ENCODE results near the gene TBC1D1.

TBC1D1 gene

GRCh38 chr4:37985730-37986275 is 94.9 kb downstream of the TBC1D1 start:
- no peak for DNase-seq (ENCODE audit: low read depth)
- no peak overlapping the region for H3K4me3 ChIP-seq (ENCODE audit: low read length)
- TF ChIP-seq, protein P1, sequence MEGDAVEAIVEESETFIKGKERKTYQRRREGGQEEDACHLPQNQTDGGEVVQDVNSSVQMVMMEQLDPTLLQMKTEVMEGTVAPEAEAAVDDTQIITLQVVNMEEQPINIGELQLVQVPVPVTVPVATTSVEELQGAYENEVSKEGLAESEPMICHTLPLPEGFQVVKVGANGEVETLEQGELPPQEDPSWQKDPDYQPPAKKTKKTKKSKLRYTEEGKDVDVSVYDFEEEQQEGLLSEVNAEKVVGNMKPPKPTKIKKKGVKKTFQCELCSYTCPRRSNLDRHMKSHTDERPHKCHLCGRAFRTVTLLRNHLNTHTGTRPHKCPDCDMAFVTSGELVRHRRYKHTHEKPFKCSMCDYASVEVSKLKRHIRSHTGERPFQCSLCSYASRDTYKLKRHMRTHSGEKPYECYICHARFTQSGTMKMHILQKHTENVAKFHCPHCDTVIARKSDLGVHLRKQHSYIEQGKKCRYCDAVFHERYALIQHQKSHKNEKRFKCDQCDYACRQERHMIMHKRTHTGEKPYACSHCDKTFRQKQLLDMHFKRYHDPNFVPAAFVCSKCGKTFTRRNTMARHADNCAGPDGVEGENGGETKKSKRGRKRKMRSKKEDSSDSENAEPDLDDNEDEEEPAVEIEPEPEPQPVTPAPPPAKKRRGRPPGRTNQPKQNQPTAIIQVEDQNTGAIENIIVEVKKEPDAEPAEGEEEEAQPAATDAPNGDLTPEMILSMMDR (IDR thresholded peaks at IDR 0.05; ENCODE audit: insufficient read depth, low read depth, low read length, missing control alignments): no peak

DNA sequence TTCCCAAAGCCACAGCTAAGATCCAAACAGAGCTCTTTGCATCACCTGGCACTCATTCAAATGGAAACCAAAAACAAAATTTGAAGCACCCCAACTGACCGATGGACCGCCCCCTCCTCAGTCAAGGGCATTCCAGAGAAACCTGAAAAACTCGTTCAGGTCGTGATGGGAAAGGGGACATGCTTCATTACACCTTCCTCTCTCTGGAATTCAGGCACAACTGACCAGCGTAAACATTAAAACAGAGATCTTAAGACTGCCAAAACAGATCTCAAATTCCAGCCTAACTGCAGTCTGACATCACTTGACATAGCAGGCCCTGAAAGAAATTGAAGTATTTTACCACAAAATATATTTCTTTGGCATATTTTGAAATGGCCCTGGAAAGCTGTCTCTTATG is 97.8 kb downstream of the TBC1D1 start:
- no peak for DNase-seq (ENCODE audit: low read depth)
- TF ChIP-seq, protein P1 (IDR thresholded peaks at IDR 0.05; ENCODE audit: insufficient read depth, low read depth, low read length, missing control alignments): no peak
- H3K4me3 ChIP-seq (ENCODE audit: low read length): no peak overlapping the region

DNA sequence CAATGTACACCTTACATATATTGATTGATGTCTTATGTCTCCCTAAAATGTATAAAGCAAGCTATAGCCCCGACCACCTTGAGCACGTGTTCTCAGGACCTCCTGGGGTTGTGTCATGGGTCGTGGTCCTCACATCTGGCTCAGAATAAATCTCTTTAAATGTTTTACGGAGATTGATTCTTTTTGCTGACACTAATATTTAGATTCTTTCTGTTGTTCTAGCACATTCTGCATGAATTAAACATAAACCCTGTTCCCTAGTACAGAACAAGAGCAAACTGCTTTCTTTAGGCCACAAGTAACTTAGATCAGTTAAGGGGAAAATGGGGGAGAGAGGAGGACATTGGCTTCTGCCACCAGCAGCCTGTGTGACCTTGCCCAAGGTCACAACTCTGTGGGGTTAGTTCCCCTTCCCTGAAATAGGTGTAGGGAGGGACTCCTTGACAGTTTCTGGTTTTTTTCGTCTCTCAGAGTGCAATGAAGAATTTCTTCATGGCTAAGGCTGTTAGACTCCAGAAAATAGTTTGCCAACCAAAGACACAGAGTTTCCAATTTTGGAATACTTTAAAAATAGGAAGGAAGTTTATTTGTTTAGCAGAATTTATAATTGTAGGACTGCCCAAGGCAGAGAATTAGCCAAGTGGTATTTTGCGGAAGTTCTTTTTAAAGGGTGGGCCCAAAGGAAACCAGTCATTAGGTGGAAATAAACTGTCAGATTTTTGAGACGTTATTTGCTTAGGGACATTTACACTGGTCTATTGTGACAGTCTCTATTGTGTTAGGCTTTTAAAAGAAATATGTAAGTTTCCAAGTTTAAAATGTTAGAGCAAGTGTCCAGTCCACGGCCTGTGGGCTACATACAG is 98.7 kb downstream of the TBC1D1 start:
- TF ChIP-seq, protein P1 (IDR thresholded peaks at IDR 0.05; ENCODE audit: insufficient read depth, low read depth, low read length, missing control alignments): no peak
- no peak overlapping the region for H3K4me3 ChIP-seq (ENCODE audit: low read length)
- no peak for DNase-seq (ENCODE audit: low read depth)

DNA sequence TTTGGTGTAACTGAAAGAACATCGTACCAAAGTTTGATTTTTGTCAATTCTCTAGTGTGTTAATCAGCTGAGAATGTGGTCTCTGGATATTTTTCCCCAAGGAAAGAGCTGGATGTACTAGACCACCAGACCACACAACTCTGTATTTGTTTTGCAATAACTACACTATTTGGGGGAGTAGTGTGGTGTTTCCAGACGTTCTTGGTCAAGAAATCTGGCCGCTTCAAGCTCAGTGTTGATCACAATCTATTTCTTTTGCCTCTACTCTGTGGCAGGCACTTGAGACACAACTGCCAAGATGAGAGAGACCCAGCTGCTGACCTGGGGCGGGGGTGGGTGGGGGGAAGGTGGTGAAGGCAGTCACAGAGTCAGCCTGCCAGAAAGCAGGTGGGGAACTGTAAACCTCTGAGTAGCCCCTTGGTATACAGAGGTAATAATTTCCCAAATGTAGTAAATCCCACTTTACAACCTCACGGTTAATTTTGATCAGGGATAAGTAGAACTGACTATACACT is 99.9 kb downstream of the TBC1D1 start:
- no peak for DNase-seq (ENCODE audit: low read depth)
- H3K4me3 ChIP-seq (ENCODE audit: low read length): no peak overlapping the region
- TF ChIP-seq, protein P1 (IDR thresholded peaks at IDR 0.05; ENCODE audit: insufficient read depth, low read depth, low read length, missing control alignments): no peak

DNA sequence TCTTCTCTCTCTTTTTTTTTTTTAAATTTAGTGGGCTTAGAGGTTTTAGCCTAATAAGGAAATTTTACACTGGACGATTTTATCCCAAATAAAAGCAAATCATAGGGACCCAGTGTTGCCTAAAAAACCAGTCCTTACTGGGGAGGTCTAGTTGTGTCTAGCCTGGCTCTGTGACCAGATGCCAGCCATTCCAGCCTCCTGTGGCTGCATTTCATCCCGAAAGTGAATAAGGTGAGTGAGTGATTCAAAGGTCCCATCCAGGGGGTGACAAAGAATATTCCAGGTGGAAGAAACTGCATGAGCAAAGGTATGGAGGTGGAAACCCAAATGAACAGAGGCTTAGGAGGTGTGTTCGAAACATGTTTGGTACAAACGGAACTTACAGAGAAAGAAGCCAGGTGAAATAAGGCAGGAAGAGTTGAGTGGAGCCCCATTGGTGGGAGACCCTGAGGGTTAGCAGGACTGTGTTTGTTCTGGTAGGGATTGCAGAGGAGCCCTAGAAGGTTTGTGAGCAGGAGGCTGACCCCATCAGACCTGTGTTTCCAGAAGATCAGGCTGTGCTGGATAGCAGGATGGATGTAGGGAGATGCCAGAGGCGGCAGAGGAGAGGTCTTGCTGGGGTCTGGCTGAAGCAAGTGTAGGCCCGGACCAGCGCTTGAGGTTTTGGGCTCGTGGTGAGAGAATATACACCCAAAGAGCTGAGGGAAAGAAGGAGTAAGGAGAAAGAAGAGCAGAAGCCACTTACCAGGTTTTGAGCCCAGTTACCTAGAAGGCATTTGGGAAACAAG is 100.9 kb downstream of the TBC1D1 start:
- H3K4me3 ChIP-seq (ENCODE audit: low read length): no peak overlapping the region
- DNase-seq (ENCODE audit: low read depth): no peak
- TF ChIP-seq, protein P1 (IDR thresholded peaks at IDR 0.05; ENCODE audit: insufficient read depth, low read depth, low read length, missing control alignments): no peak

- H3K4me3 ChIP-seq (ENCODE audit: low read length): no peak overlapping the region
- no peak for DNase-seq (ENCODE audit: low read depth)
- TF ChIP-seq, protein P1 (IDR thresholded peaks at IDR 0.05; ENCODE audit: insufficient read depth, low read depth, low read length, missing control alignments): no peak
These were observed 102.9 kb downstream of the TBC1D1 start for GRCh38 chr4:37993806-37994205.
